GM21390 (cell line): ENCODE measurements around the gene ZNHIT1.

Experiments
- ATAC-seq: cut with Tn5 transposase; IDR thresholded peaks from one replicate; pipeline ENCODE4 v1.9.1; 2021; ENCODE audit not compliant: unreplicated experiment

The ZNHIT1 gene

DNA sequence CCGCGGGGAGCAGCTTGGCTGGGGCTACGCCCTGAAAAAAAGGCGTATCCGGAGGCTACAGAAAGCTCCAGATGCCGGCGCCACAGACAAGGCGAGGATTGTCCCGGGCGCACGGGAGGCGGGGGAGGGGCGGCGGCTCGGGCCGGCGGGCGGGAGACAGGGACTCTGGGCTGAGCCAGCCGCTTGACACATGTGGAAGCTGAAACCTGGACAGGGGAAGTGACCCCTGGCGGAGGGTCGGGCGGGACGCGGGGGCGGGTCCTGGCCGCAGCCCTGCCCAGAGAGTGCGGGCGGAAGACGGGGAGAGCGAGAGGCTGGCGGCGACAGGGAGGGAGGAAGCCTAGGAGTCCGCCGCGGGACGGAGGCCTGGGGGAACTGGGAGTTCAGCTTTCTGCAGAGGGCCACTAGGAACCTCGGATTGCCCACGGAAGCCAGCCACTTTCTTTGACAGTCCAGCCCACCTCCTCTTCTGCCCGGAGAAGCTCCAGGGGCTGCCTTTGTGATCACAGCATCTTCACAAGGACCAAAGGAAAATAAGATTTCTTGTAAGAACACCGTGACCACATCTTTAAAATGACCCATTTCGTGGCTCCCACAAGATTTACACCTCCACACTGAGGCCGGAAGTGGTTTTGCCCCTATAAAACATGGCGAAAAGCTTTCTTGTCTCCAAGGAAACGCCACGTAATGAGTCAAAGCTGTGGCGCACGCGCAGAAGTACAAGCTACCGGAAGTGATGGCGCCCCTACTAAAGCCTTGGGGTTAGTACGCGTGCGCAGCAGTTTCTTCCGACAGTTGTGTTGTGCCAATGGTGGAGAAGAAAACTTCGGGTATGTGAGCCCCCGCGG, at the start of gene ZNHIT1, which contains the start of gene PLOD3:
Gene ZNHIT1 (plus strand): TSS at position 778 of the 848 bp plus-strand sequence. CDS start 31 bp downstream, at position 809.
Gene PLOD3 (minus strand): TSS at position 194 of the 848 bp plus-strand sequence. CDS start 307 bp downstream, outside the sequence.
- peak; percentile 65 for ATAC-seq

DNA sequence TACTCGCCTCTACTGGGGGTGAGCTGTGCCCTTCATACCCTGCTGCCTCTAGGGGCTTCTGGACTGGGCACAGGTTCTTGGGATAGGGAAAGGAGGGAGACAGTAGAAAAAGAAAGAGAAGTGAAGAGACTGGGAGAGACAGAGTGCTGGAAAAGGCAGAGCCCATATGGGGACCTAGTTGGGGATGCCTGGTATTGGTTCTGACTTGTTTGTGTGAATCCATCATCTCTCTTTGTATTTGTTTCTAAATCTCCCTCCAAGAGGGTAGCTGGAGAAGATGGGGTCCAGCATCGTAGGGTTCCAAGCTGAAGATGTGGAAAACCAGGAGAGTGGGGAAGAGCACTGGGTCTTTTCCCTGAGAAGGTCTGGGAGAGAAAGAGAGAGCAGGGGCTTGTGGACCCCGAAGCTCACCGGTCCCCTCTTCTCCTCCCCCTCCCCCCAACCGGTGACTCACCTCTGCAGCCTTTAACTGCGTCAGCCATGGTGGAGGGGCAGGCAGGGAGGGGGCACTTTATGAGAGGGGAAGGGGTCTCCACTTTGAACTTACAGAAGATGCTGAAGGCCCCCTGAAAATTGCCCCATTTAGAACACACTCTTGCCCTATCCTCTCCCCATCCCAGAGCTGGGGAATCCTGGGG, 49.4 kb upstream of the ZNHIT1 start:
- ATAC-seq = no peak

DNA sequence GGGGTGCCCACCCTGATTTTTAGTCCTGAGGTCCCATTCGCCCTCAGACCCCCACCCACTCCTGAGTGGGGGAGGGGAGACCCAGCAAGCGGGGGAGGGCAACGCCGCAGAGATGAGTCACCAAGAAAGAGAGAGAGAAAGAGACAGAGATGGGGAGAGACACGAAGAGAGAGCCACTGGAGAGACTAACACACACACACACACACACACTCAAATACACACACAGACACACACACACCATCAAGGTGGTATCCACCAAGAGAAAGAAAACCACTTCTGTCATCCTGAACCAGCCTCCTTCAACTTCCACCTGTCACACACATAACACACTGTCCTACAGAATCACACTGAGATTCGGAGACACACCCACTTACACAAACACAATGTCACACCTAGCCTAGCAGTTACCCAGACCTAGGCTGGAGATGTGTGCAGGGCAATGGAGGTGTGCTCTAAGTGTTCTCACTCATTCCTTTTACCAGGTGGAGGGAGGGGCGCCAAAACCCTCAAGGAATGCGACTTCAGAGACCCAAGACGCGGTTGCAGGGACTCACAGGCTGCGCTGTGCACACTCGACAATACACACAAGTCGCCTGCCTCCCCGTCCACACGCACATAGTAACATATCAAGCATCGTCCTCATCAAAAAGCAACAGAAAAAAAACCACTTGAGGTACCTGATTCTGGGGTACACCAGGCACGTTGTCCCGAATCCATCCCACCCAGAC, 48.7 kb upstream of the ZNHIT1 start:
- no peak for ATAC-seq

DNA sequence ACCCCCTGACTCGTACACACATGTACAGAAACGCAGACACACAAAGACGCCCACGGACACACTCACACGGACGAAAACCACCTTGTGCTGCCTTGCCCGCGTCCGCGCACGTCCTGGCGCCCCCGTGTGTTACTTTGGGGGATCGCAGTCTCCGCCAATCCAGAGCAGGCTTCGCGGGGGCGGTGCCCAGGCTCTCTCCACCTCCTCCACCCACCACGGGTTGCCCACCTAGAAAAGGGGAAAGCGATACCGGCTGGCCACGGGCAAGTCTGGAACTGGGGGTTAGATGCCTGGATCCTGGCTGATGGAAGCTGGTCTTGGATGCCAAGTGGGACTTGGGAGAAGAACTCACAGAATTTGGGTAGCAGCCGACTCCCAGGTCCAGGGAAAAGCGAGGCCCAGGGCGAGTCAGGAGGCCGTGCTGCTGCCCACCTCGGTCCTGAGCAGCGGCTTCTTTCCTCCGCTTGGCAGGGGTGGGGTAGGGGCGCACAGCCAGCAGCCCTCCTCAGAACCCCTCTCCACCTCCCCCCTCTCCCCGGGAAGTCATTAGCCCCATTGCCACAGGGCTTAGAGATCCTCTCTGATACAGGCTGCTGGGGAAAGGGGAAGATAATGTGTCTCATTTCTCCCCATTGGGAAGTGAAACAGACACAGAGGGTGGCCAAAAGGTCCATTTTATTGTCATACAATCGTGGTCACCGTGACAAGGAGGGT, 48.0 kb upstream of the ZNHIT1 start:
- no peak for ATAC-seq

DNA sequence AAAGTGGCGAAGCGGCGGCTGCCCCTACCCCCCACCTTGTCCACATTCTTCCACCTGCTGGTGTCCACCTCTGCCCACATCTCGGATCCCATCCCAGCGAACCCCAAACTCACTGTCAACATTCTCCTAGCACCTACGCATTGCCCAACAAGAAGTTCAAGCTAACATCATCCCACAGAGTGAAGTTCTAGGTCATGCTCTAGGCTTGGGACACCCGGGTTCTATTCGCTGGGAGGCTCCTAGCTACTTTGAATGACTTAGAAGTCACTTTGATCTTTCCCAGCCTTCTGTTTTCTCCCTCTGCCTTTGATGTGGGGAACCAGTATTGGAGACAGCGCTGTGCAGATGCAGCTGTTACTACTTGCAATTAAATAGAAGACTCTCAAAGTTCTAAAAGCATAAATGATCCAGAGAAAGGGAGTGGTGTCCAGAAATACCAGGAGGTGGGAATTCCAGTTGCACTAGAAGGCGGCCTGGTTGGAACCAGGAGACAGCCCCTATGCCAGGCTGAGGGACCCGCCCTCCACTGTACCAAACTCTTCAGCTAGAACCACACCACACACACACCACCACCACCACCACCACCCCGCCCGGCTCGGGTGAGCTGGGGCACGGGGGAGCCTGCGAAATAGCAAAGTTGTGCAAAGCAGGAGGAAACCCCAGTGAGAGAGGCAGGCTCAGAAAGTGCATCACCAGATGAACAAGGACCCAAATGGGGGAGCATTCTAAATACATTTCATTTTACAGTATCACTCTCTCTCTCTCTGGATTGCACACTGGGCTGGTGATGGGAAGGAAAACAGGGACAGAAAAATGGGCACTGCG, 47.1 kb upstream of the ZNHIT1 start:
- no peak for ATAC-seq

DNA sequence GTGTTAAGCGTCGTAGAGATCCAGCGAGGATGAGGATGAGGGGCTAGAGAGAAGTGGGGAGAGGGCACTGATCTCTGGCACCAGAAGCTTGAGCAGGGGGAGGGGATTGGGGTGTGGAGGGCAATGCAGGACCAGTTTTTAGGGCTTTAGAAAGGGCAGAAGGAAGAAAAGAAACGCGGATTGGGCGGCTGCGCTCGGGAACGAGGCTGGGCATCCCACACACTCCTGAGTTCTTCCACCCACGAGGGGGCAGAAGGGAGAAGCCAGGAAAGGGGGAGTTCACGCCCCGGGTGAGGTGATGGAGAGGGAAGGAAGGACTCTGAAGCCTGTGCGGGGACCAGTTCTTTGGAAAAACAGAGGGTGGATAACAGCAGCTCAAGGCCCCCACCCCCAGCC, 46.5 kb upstream of the ZNHIT1 start:
- no peak for ATAC-seq

DNA sequence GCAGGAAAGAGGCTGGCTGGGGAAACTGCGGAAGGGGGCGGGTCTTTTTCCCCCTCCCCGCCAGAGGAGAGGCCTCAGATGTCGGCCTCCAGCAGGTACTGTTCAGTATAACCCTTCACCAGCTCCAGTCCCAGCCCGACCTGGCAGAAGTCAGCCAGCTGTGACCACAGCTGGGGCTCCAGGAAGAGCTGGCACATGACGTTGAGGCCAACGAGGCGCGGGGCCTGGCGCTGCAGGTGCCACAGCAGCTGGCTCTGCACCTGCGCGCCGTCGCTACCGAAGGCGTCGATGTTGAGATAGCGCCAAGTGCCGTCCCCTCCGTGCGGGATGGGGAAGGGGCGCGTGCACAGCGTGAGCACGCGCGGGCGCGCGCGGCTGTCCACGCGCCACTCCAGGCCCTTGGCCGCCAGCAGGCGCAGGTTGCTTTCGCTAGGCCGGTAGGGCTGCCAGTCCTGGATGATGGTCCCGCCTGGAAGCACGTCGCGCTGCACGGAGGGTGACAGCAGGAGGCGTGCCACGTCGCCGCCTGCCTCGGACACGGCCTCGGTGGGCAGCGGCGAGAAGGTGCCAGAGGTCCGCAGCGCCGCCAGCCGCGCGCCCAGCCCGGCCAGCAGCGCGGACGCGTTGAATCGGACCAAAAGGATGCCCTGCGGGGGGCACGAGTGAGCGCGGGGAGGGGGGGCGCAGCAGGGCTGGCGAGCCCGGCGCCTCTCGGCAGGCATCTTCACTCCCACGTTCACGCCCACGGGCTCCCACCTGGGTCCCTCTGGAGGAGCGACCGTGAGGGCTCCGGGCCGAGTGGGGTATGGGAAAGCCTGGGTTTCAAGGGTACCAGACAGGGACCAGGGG, 45.7 kb upstream of the ZNHIT1 start:
- ATAC-seq = no peak

DNA sequence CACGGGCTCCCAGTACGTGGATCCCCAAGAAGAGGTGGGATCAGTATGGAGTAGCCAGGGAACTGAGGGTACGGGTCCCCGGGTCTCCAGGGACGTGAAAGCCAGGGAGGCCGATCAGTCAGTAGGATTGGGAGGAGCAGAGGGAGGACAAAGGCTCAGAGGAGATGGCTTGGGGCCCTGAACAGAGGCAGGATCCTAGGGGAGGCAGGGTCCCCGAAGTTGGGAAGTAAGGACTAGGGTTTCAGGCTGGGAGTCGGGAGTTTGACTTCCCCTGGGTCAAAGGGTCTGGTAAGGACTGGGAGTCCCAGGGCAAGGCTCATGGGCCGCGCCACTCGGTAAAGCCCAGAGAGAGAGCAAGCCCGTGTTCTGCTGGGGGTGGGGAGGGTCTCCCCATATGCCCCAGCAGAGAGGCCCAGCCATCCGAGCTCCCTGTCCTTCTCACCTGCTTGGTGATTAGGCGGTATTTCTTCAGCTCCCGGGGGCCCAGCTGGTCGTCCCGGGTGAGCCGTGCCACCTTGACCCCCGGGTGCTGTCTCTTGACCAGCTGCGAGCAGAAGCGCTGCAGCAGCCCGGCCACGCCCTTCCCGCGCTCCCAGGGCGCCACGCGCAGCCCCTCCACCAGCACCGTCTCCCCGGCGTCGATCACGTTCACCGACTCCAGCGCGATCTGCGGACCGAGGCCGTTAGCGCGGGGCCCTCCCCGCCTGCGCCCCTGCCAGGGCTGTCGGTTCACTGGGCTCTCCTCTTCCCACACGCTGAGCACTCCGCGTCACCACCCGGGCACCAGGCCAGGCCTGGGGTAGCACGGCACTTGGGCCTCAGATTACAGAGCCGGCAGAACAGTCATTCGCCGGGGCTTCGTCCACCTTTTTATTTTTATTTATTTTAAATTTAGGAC, 44.9 kb upstream of the ZNHIT1 start:
- ATAC-seq = no peak

DNA sequence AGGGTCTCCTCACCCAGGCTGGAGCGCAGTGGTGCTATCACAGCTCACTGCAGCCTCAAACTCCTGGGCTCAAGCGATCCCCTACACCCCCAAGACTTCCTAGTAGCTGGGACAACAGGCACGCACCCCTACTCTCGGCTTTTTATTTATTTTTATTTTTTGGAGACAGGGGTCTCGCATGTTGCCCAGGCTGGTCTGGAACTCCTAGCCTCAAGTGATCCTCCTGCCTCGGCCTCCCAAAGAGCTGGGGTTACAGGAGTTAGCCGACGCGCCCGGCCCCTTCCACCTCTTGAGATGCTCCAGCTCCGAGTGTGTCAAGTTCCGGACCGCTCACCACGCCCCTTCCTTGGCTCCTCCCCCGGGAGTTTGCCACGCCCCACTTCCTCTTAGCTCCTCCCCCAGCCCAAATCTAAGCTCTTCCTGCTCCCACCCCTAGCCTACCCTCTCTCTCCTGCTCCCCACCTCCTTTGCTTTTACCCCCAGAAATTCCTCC, 44.2 kb upstream of the ZNHIT1 start:
- no peak for ATAC-seq

DNA sequence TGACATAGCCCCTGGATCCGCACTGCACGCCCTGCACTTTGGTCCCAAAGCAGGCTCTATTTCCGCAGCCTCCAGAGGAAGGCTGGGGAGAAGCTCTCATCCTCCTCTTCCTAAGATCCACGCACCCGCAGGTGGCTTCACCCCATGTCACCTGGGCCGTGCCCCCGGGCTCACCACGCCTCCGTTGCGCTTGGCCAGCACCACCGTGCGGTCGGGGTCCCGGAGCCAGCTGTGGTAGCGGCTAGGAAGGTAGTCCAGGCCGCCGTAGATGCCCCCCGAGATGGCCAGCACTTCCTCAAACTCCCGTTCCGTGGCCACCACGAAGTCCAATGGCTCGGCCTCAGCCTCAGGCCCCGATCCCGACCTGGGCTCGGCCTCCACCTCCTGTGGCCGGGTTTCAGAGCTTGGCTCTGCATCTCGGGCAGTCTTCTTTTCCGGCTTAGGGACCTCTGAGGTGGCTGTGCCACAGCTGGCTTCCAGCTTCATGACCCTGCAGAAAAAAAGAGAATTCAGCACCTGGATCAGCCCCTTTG, 43.6 kb upstream of the ZNHIT1 start:
- no peak for ATAC-seq

DNA sequence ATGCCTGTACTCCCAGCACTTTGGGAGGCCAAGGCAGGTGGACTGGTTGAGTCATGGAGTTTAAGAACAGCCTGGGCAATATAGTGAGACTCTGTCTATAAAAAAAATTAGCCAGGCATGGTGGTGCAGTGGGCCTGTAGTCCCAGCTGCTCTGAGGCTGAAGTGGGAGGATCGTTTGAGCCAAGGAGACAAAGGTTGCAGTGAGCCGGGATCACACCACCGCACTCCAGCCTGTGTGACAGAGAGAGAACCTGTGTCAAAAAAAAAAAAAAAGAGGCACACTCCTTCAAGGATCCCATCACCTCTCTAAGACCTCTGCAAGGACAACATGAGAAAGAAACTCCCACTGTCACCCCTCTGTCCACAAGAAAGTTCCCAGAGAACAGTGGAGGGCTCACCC, 42.3 kb upstream of the ZNHIT1 start:
- ATAC-seq = no peak

DNA sequence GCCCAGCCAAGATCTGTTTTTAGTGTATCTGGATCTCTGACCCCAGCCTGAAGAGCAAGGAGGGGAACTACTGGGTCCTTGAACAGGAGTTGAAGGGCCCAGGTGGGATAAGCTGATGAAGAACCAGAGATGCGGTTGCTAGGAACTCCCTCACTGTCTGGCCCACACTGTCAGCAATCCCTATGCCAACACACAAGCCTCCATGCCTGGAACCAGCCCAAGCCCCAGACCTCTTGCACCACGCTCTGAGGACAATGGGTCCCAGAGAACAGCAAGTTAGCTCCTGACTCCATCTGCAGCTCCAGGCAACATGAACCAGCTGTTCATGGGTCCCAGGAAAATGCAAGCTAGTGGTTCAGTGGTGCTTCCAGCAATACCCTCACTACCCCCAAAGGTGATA, 40.3 kb upstream of the ZNHIT1 start:
- ATAC-seq = no peak

DNA sequence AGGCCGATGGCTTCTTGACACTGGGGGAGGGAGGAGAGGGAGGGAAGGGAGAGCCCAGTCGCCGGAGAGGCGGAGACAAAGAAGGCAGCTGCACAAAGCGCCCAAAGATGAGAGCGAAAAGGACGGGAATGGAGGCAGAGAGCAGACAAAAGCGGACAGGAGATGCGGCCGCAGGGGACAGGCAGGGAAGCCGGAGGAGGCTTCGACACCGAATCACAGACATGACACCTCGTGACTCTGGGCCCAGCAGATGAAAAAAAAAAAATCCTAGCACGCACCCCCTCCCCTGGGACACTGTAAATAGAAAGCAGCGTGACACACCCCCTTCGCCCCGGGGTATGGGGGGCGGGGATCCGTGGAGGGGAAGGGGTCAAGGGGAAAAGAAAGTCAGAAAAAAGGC, 38.8 kb upstream of the ZNHIT1 start:
- ATAC-seq = no peak

DNA sequence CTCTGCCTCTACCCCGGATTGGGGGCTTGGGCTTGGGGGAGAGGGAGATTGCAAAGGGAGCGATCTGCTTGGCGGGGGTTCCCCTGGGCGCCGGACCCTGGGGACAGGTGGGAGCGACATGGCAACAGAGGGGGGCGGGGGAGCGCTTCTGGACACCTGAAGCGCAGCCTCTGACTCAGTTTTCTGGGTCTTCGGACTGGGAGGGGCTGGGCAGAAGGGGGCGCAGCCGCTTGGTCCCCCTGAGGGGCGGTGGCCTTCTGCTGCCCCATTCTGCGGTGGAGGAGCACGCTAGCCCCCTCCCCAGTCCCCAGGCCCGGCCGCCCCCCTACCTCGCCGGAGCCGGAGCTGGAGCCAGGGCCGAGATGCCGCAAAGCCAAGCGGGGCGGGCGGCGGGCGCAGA, 38.3 kb upstream of the ZNHIT1 start:
- no peak for ATAC-seq

DNA sequence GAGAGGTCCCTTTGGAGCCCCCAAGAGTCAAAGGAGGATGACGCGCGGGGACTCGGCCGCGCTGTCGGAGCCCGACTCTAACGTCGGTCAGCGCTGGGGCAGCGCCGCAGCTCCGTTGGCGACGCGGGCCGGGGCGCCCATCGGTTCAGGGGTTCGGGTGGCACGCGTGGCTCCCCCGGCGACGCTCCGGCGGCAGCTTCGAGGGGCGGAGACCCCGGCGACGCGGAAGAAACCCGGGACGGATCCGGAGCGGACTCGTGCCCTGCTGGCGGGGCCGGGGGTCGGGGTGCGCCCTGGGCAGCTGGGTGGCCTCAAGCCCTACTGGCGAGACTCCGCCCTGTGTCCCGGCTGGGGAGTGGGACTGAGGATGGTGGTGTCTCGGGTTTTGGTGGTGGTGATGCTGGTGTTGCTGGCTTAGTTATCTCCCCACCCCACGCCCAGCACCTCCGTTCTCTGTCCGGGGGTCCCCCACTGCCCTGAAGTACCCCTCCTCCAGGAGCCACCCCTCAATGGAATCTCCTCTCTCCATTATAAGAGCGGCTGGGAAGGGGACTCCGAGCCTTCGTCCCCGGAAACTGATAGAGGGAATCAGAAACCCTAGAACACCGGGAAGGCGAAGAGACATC, 37.7 kb upstream of the ZNHIT1 start, which contains the start of gene NAT16:
Gene NAT16 (minus strand): TSS at position 164 of the 626 bp plus-strand sequence. CDS start 5,486 bp downstream, outside the sequence.
- no peak for ATAC-seq

DNA sequence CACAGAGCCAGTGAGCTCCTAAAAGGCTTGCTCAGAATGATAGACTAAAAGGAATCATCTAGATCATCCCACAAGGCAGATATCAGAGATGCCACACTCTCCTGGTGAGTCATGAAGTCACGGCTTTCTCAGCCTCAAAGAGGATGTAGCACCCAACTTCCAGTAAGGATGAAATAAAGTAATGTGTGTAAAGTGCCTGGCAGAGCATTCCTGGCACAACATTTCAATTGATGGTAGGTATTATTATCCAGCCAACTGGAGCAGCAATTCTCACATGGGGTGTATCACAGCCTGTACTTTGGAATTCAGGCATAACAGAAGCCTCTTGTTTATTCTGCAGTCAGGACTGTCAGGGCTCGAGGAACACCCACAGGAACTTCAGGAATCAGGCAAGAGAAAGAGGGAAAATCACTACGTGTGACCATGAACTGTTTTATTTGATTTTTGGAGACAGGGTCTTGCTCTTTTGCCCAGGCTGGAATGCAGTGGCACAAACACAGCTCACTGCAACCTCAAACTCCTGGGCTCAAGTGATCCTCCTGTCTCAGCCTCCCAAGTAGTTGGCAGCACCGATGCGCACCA, 32.6 kb upstream of the ZNHIT1 start:
- no peak for ATAC-seq

DNA sequence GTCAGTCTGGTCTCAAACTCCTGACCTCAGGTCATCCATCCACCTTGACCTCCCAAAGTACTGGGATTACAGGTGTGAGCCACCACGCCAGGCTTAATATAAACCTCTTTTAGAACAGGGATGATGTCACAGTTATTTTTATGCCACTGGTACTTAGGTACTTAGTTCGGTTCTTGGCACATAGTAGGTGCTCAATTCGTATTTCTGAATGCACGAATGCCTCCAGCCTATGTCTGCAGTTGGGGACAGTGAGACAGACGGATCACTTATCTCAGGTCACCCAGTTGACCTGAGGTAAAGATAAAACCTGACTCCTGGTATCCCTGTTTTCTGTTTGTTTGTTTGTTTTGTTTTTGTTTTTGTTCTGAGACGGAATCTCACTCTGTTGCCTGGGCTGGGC, 31.8 kb upstream of the ZNHIT1 start:
- ATAC-seq = no peak
